Neuronal stem cell (in vitro differentiated cells): ENCODE results near the gene STK32C.
A peak's percentile ranks its signal among the peaks of the same experiment; 100 is the strongest.

Source experiments
- DNase-seq: peaks from one replicate; pipeline ENCODE4 v3.0.0-alpha.2; 2013; ENCODE audit warnings: low spot score
- H2AFZ ChIP-seq: one replicate; pipeline ENCODE4 v1.6.1; 2013; ENCODE audit warnings: mild to moderate bottlenecking, low read length, inconsistent platforms
- H2AK5ac ChIP-seq: 2 replicates; pipeline ENCODE4 v1.6.1; 2013; ENCODE audit warnings: low read depth, mild to moderate bottlenecking, inconsistent platforms, low read length, moderate library complexity, mixed read lengths
- H2BK120ac ChIP-seq: 2 replicates; pipeline ENCODE4 v1.6.1; 2013; ENCODE audit warnings: low read depth, mild to moderate bottlenecking, inconsistent platforms, low read length, moderate library complexity, mixed read lengths
- H2BK12ac ChIP-seq: one replicate; pipeline ENCODE4 v1.6.1; 2013; ENCODE audit warnings: low read length, inconsistent platforms
- H2BK15ac ChIP-seq: 2 replicates; pipeline ENCODE4 v1.6.1; 2013; ENCODE audit warnings: mild to moderate bottlenecking, low read length, inconsistent platforms, mixed read lengths
- H2BK5ac ChIP-seq: one replicate; pipeline ENCODE4 v1.6.1; 2013; ENCODE audit warnings: inconsistent platforms, mild to moderate bottlenecking, low read length, moderate library complexity
- H3K14ac ChIP-seq: one replicate; pipeline ENCODE4 v1.6.1; 2013; ENCODE audit warnings: low read length, inconsistent platforms
- H3K18ac ChIP-seq: 2 replicates; pipeline ENCODE4 v1.6.1; 2013; ENCODE audit warnings: low read length, inconsistent platforms
- H3K23ac ChIP-seq: 2 replicates; pipeline ENCODE4 v1.6.1; 2013; ENCODE audit warnings: low read depth, mild to moderate bottlenecking, mixed read lengths, low read length, inconsistent platforms; ENCODE audit not compliant: poor library complexity
- H3K27ac ChIP-seq: replicated peaks from 3 replicates; pipeline ENCODE4 v1.5.1; 2013; ENCODE audit warnings: low read length, inconsistent platforms
- H3K27me3 ChIP-seq, 3 experiments: 2 replicates each; pipeline ENCODE4 v1.6.1; 2013; ENCODE audit warnings: low read length in 3 of 3, mild to moderate bottlenecking in 2 of 3, inconsistent platforms in 1 of 3, low read depth in 1 of 3, mixed read lengths in 1 of 3, moderate library complexity in 1 of 3; ENCODE audit not compliant: control insufficient read depth in 3 of 3, insufficient read depth in 3 of 3
- H3K36me3 ChIP-seq, 2 donors: replicated peaks in 1 of 2; 2 replicates each; pipeline ENCODE4 v1.6.1; 2013; ENCODE audit warnings: low read length in 2 of 2; ENCODE audit not compliant: control insufficient read depth in 2 of 2, insufficient read depth in 2 of 2
- H3K4ac ChIP-seq: 2 replicates; pipeline ENCODE4 v1.6.1; 2013; ENCODE audit warnings: inconsistent platforms, mild to moderate bottlenecking, low read length, moderate library complexity
- H3K4me1 ChIP-seq, 2 donors: 1 replicate in 1 of 2; 2 replicates in 1 of 2; pipeline ENCODE4 v1.6.1; 2013; ENCODE audit warnings: low read length in 2 of 2, low read depth in 1 of 2; ENCODE audit not compliant: control insufficient read depth in 2 of 2, insufficient read depth in 1 of 2
- H3K4me2 ChIP-seq: one replicate; pipeline ENCODE4 v1.6.1; 2013; ENCODE audit warnings: mild to moderate bottlenecking, low read length, inconsistent platforms; ENCODE audit not compliant: insufficient read depth, poor library complexity, severe bottlenecking
- H3K4me3 ChIP-seq, 2 donors: 2 replicates each; pipeline ENCODE4 v1.5.1; 2013; ENCODE audit warnings: low read length in 2 of 2, mild to moderate bottlenecking in 2 of 2, inconsistent platforms in 1 of 2, moderate library complexity in 1 of 2
- H3K79me1 ChIP-seq: one replicate; pipeline ENCODE4 v1.6.1; 2013; ENCODE audit warnings: low read depth, mild to moderate bottlenecking, inconsistent platforms, low read length, moderate library complexity
- H3K9ac ChIP-seq: one replicate; pipeline ENCODE4 v1.6.1; 2013; ENCODE audit warnings: mild to moderate bottlenecking, low read depth, low read length, inconsistent platforms; ENCODE audit not compliant: poor library complexity
- H3K9me3 ChIP-seq, 2 donors: replicated peaks in 1 of 2; 2 replicates each; pipeline versions ENCODE3 to v1.6.1; 2013; ENCODE audit warnings: low read length in 2 of 2, mild to moderate bottlenecking in 2 of 2, inconsistent platforms in 1 of 2, low read depth in 1 of 2, mixed read lengths in 1 of 2, moderate library complexity in 1 of 2; ENCODE audit not compliant: control insufficient read depth in 2 of 2, insufficient read depth in 1 of 2
- H4K8ac ChIP-seq: one replicate; pipeline ENCODE4 v1.6.1; 2013; ENCODE audit warnings: low read depth, mild to moderate bottlenecking, inconsistent platforms, low read length, moderate library complexity
- H4K91ac ChIP-seq: one replicate; pipeline ENCODE4 v1.6.1; 2013; ENCODE audit warnings: low read length, low read depth, mild to moderate bottlenecking, inconsistent platforms; ENCODE audit not compliant: poor library complexity
- WGBS, 2 donors: extraction: QIAGEN DNeasy Blood & Tissue Kit; methylation state at CpG; one replicate each; pipeline ENCODE4 v1.1.7; 2013; ENCODE audit warnings: missing lambda C conversion rate in 2 of 2, mixed read lengths in 1 of 2; ENCODE audit not compliant: insufficient read length in 2 of 2, insufficient replicate concordance in 1 of 2; ENCODE audit errors: extremely low coverage in 2 of 2; 5-methylcytosine and 5-hydroxymethylcytosine counted together

The STK32C gene

GRCh38 chr10:132196178-132197113 is 111.3 kb downstream of the STK32C start:
- no peak for DNase-seq
- no peak overlapping the region for H3K27ac ChIP-seq
- no peak overlapping the region for H2BK5ac ChIP-seq
- H2BK15ac ChIP-seq = no peak overlapping the region
- no peak overlapping the region for H2AFZ ChIP-seq
- no peak overlapping the region for H2BK12ac ChIP-seq
- H4K91ac ChIP-seq = no peak overlapping the region
- H2BK120ac ChIP-seq = no peak overlapping the region
- H3K36me3 ChIP-seq = peaks cover 41 to 97% of the 10 kb centered on the region in 2 donors
- no peak overlapping the region for H3K18ac ChIP-seq
- H3K9ac ChIP-seq = peak overlapping the region; percentile 32
- no peaks in the 10 kb centered on the region for H3K9me3 ChIP-seq
- no peak overlapping the region for H2AK5ac ChIP-seq
- no CpG with 5 or more reads among the region's 30 CpGs for WGBS, 2 donors
- no peaks in the 10 kb centered on the region for H3K4me1 ChIP-seq
- no peak overlapping the region for H3K14ac ChIP-seq
- no peak overlapping the region for H3K4me2 ChIP-seq
- peak overlapping the region; percentile 48 for H3K23ac ChIP-seq
- peak overlapping the region in 1 of 2 donors; percentile 25 for H3K4me3 ChIP-seq
- no peak overlapping the region for H4K8ac ChIP-seq
- no peaks in the 10 kb centered on the region for H3K27me3 ChIP-seq
- H3K79me1 ChIP-seq = peaks cover 7% of the 10 kb centered on the region
- no peak overlapping the region for H3K4ac ChIP-seq

DNA sequence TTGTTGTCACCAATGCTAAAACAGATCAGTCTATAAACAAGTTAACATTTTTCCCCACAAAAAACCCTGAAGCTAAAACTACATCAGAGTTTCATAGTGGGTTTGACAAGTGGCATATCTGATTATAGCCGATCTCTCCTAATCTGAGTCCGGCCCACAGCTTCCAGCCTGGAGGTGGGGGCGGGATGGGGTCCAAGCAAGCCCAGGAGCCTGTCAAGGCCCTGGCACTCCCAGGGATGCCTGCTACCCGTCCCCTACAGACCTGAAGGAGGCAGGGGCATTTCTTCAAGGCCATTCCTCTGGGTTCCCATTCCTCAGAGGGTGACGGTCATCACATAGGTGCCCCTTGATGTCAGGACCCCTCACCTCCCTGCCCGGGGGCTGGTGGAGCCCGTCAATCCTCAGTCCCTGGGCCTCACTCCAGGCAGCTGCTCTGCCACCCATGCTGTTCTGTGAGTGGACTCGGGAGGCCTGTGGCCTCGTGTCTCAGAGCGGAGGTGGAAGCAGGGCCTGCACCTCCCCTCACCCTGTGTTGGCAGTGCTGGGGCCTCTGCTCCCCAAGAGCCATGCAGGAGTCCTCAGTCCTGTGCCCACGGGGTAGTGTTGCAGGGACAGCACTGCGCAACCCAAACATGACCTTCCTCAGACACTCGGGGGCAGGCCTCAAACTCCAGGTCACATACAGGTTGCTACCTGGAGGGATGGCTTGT is 112.2 kb downstream of the STK32C start:
- no peak overlapping the region for H2BK120ac ChIP-seq
- no peak overlapping the region for H3K4me2 ChIP-seq
- no peak overlapping the region for H3K27ac ChIP-seq
- H4K91ac ChIP-seq = no peak overlapping the region
- no peaks in the 10 kb centered on the region for H3K9me3 ChIP-seq
- peaks cover 35 to 97% of the 10 kb centered on the region in 2 donors for H3K36me3 ChIP-seq
- H4K8ac ChIP-seq = no peak overlapping the region
- no peak overlapping the region for H3K4ac ChIP-seq
- DNase-seq = no peak
- H3K9ac ChIP-seq = peak overlapping the region; percentile 38
- peaks cover 7% of the 10 kb centered on the region for H3K79me1 ChIP-seq
- no peaks in the 10 kb centered on the region for H3K4me1 ChIP-seq
- H2AK5ac ChIP-seq = no peak overlapping the region
- no peak overlapping the region for H3K18ac ChIP-seq
- no peak overlapping the region for H3K23ac ChIP-seq
- H3K14ac ChIP-seq = no peak overlapping the region
- peak overlapping the region in 1 of 2 donors; percentile 9 for H3K4me3 ChIP-seq
- H2BK12ac ChIP-seq = no peak overlapping the region
- no peaks in the 10 kb centered on the region for H3K27me3 ChIP-seq
- no peak overlapping the region for H2BK15ac ChIP-seq
- no peak overlapping the region for H2BK5ac ChIP-seq
- whole genome bisulfite sequencing, 2 donors = no CpG with 5 or more reads among the region's 13 CpGs
- H2AFZ ChIP-seq = no peak overlapping the region

DNA sequence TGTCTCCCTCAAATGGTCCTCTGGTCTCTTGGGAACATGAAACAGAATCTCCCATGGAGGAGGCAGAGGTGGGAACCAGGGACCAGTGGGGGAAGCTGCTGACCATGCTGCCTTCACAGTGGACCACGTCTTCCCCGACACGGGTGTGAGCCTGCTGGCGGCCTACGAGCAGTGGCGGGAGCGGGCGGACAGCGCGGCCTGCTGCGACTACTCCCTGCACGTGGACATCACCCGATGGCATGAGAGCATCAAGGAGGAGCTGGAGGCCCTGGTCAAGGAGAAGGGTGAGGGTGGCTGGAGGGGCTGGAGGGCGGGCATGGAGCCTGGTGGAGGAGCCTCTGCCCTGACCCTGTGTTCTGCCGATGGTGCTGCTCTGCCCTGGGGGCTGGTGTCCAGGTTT is 113.0 kb downstream of the STK32C start:
- Histone ChIP-seq H4K8ac (no peak overlapping the region), H4K91ac (no peak overlapping the region), H3K4me3 (no peak overlapping the region), H3K9ac (no peak overlapping the region), H3K4me1 (no peaks in the 10 kb centered on the region), H3K4ac (no peak overlapping the region), H3K27ac (no peak overlapping the region), H3K27me3 (no peaks in the 10 kb centered on the region), H3K23ac (no peak overlapping the region), H3K36me3 (peaks cover 36 to 97% of the 10 kb centered on the region in 2 donors), H2BK12ac (no peak overlapping the region), H3K79me1 (peaks cover 10% of the 10 kb centered on the region), H2BK5ac (no peak overlapping the region), H3K14ac (no peak overlapping the region), H3K9me3 (no peaks in the 10 kb centered on the region), H2AFZ (no peak overlapping the region), H2AK5ac (no peak overlapping the region), H3K4me2 (no peak overlapping the region), H3K18ac (no peak overlapping the region), H2BK15ac (no peak overlapping the region), H2BK120ac (no peak overlapping the region)
- no peak for DNase-seq
- WGBS, 2 donors = no CpG with 5 or more reads among the region's 15 CpGs
